ENCODE measurements around the gene SAMSN1. TPM values are rescaled to one million over a fixed set of nuclear protein-coding genes. Genes with fewer than 3 reads are reported as not detected.
A peak's percentile ranks its signal among the peaks of the same experiment; 100 is the strongest.

SAMSN1 gene
- total and polyA plus RNA-seq, 9 of the 15 experiments (the other 6 are each of a cell fraction or from before 2014, with no cell fraction given): 101 to 223 (median 159) TPM

GRCh38 chr21:14583629-14584255, 37.6 kb upstream of the SAMSN1 start (continued):
- TF ChIP-seq EWSR1 (IDR thresholded peaks at IDR 0.05; ENCODE audit: borderline replicate concordance, low read depth, partially characterized antibody): no peak

GRCh38 chr21:14582934-14583628, 37.0 kb upstream of the SAMSN1 start:
- 1% methylated on average over 10 of the region's 10 CpGs for WGBS (ENCODE audit: insufficient coverage, low coverage, missing lambda C conversion rate)
- peak; percentile 88 for FAIRE-seq
- peak; percentile 15 to 77 (median 35) for DNase-seq (ENCODE audit: extremely low read depth in 1 of 4, low spot score in 3 of 4)
- Histone ChIP-seq H3K9me3 (replicated peaks; ENCODE audit: control insufficient read depth, insufficient read depth, low read depth, low read length) (no peaks in the 10 kb centered on the region), H3K27ac (ENCODE audit: extremely low read depth, low read depth, low read length) (peak overlapping the region; percentile 91), H2AFZ (ENCODE audit: low read depth, low read length) (peak overlapping the region; percentile 93), H3K4me2 (ENCODE audit: insufficient read depth, low read length) (peak overlapping the region; percentile 67), H3K79me2 (ENCODE audit: control insufficient read depth, insufficient read depth, low read length) (peaks cover 18% of the 10 kb centered on the region), H3K4me1 (replicated peaks in 1 of 2; ENCODE audit: control insufficient read depth in 2 of 2, insufficient read depth in 2 of 2, low read length in 2 of 2) (peaks cover 0 to 25% of the 10 kb centered on the region in 2 experiments; a peak in 3 of 5 replicates), H3K9ac (ENCODE audit: insufficient read depth in 1 of 2, low read depth in 2 of 2, low read length in 2 of 2) (peak overlapping the region; percentile 56 to 87; a peak in 3 of 4 replicates), H3K4me3 (peak overlapping the region; percentile 18), H4K20me1 (replicated peaks; ENCODE audit: control insufficient read depth, insufficient read depth, low read length) (no peaks in the 10 kb centered on the region), H3K36me3 (ENCODE audit: control insufficient read depth, insufficient read depth, low read length) (no peaks in the 10 kb centered on the region), H3K9me1 (ENCODE audit: control insufficient read depth, insufficient read depth, low read length) (no peaks in the 10 kb centered on the region), H3K27me3 (ENCODE audit: control insufficient read depth in 2 of 2, insufficient read depth in 2 of 2, low read length in 2 of 2) (no peaks in the 10 kb centered on the region)
- intact Hi-C loops (cut with micrococcal nuclease) (loop anchor here (2.0 to 5.0 kb wide), 5 partner anchors 40 to 169 kb away; no protein-coding TSS in a partner anchor), in situ Hi-C loops (cut with MboI) (no loop called here)
- peak; percentile 79 for ATAC-seq
- POLR2A ChIA-PET: interaction anchor here (0.6 to 1.3 kb wide), 2 partner anchors 10 to 39 kb away, joined by 3 to 7 read pairs; no protein-coding TSS in a partner anchor
- BruUV-seq (replicated peaks): TSS peak; percentile 81
- CTCF ChIA-PET (ENCODE audit: low intra/inter-chr PET ratio): no interaction called here
- TF ChIP-seq TAF9B (IDR thresholded peaks at IDR 0.05; ENCODE audit: partially characterized antibody) (peak; percentile 25), STAT5A (IDR thresholded peaks at IDR 0.05; ENCODE audit: borderline replicate concordance, low read length) (no peak), THAP12 (CRISPR knock-in tag; IDR thresholded peaks at IDR 0.05) (no peak), BMI1 (IDR thresholded peaks at IDR 0.05; ENCODE audit: low read length) (no peak), AFF1 (IDR thresholded peaks at IDR 0.05; ENCODE audit: low read depth in 1 of 2, partially characterized antibody in 2 of 2) (peak in 1 of 2 experiments; percentile 47), NONO (IDR thresholded peaks at IDR 0.05; ENCODE audit: low read depth in 2 of 2, low read length in 1 of 2) (no peak), ZNF146 (CRISPR knock-in tag; IDR thresholded peaks at IDR 0.05; ENCODE audit: unreplicated experiment) (no peak), USF2 (CRISPR knock-in tag; IDR thresholded peaks at IDR 0.05) (no peak), ZNF586 (CRISPR knock-in tag; conservative IDR thresholded peaks at IDR 0.05) (no peak)

Data from K562 (cell line).